GM12875 (cell line): ENCODE data around the gene SH2B2.

Source experiments
- H3K4me3 ChIP-seq: one replicate; pipeline ENCODE4 v1.5.1; 2011; ENCODE audit warnings: low read depth, low read length, control low read depth
- CTCF ChIP-seq: IDR thresholded peaks from 2 replicates; pipeline ENCODE4 v1.5.1; 2011; ENCODE audit warnings: low read depth, mild to moderate bottlenecking, control low read depth, inconsistent platforms, low read length, moderate library complexity, borderline replicate concordance; ENCODE audit not compliant: insufficient read depth

SH2B2 gene

GRCh38 chr7:102258073-102258748, 28.5 kb upstream of the SH2B2 start:
- no peak for TF ChIP-seq CTCF
- no peak overlapping the region for H3K4me3 ChIP-seq

- H3K4me3 ChIP-seq, result no peak overlapping the region
- TF ChIP-seq CTCF, result no peak
Observed at GRCh38 chr7:102258749-102259107, 27.9 kb upstream of the SH2B2 start.

- no peak overlapping the region for H3K4me3 ChIP-seq
- TF ChIP-seq CTCF, result no peak
Observed at GRCh38 chr7:102260856-102261255, 25.8 kb upstream of the SH2B2 start.

GRCh38 chr7:102261451-102261850, 25.2 kb upstream of the SH2B2 start:
- no peak overlapping the region for H3K4me3 ChIP-seq
- TF ChIP-seq CTCF, result no peak

- no peak for TF ChIP-seq CTCF
- H3K4me3 ChIP-seq, result no peak overlapping the region
Observed at GRCh38 chr7:102262546-102262945, 24.1 kb upstream of the SH2B2 start.

- H3K4me3 ChIP-seq, result no peak overlapping the region
- no peak for TF ChIP-seq CTCF
Observed at GRCh38 chr7:102264367-102264891, 22.2 kb upstream of the SH2B2 start.

GRCh38 chr7:102266541-102266940, 20.1 kb upstream of the SH2B2 start:
- no peak for TF ChIP-seq CTCF
- H3K4me3 ChIP-seq, result no peak overlapping the region
